SK-N-SH (cell line): ENCODE results near the gene ZNF827.

ENCODE experiments used
- ELF1 ChIP-seq: IDR thresholded peaks from 2 replicates; pipeline ENCODE4 v1.4.0; 2012
- EP300 ChIP-seq, 2 experiments: IDR thresholded peaks; 2 replicates each; pipeline versions ENCODE4 v1.4.0 to v1.6.1; 2012; ENCODE audit warnings: borderline replicate concordance in 1 of 2, low read depth in 1 of 2, low read length in 1 of 2
- GABPA ChIP-seq: IDR thresholded peaks from 2 replicates; pipeline ENCODE4 v1.4.0; 2012; ENCODE audit warnings: low read depth, mild to moderate bottlenecking
- GATA2 ChIP-seq: sonication (generic); formaldehyde crosslinking; IDR thresholded peaks from 2 replicates; pipeline ENCODE4 v1.5.0; 2020; ENCODE audit warnings: mild to moderate bottlenecking, missing genetic modification reagents
- MEF2A ChIP-seq: IDR thresholded peaks from 2 replicates; pipeline ENCODE4 v1.4.0; 2012; ENCODE audit warnings: low read depth, borderline replicate concordance
- NFIC ChIP-seq: IDR thresholded peaks from 2 replicates; pipeline ENCODE4 v1.4.0; 2012; ENCODE audit warnings: borderline replicate concordance
- POLR2AphosphoS5 ChIP-seq: IDR thresholded peaks from 2 replicates; pipeline ENCODE4 v1.6.1; 2012; ENCODE audit warnings: low read depth, low read length
- TF ChIP-seq, protein P1 (sequence below): IDR thresholded peaks from 2 replicates; pipeline ENCODE4 v1.4.0; 2012; ENCODE audit warnings: low read depth, borderline replicate concordance
- TF ChIP-seq, protein P2 (sequence below): fragments of 200-600 bp; sonication (generic); IDR thresholded peaks from 2 replicates; pipeline ENCODE4 v1.6.1; 2017; ENCODE audit warnings: antibody characterized with exemption, mild to moderate bottlenecking, moderate library complexity
- TF ChIP-seq, protein P3 (sequence below): IDR thresholded peaks from 2 replicates; pipeline ENCODE4; 2012

DNA sequence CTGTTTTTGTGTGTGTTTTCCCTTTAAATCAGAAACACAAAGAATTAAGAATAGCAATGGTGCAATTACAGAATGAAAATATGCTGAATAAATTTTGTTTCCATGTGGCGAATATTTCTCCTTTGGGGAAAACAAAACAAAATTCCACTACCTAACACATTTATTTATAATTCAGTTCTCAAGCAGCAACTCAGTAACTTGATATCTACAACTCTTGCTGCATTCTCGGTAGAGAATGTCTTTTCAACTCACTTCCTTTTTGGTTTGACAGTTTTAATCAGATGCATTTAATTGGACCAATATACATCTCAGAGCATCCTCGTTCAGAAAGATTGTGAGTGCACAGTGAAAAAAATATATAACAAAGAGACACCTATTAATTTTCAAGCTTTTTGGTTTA is 30.8 kb downstream of the ZNF827 start:
- TF ChIP-seq, protein P1, sequence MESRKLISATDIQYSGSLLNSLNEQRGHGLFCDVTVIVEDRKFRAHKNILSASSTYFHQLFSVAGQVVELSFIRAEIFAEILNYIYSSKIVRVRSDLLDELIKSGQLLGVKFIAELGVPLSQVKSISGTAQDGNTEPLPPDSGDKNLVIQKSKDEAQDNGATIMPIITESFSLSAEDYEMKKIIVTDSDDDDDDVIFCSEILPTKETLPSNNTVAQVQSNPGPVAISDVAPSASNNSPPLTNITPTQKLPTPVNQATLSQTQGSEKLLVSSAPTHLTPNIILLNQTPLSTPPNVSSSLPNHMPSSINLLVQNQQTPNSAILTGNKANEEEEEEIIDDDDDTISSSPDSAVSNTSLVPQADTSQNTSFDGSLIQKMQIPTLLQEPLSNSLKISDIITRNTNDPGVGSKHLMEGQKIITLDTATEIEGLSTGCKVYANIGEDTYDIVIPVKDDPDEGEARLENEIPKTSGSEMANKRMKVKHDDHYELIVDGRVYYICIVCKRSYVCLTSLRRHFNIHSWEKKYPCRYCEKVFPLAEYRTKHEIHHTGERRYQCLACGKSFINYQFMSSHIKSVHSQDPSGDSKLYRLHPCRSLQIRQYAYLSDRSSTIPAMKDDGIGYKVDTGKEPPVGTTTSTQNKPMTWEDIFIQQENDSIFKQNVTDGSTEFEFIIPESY = no peak
- TF ChIP-seq EP300 (IDR thresholded peaks at IDR 0.05; ENCODE audit: borderline replicate concordance in 1 of 2, low read depth in 1 of 2, low read length in 1 of 2) (no peak), GATA2 (no peak), ELF1 (no peak), MEF2A (no peak), NFIC (no peak), POLR2AphosphoS5 (no peak), GABPA (no peak)
- TF ChIP-seq, protein P2, sequence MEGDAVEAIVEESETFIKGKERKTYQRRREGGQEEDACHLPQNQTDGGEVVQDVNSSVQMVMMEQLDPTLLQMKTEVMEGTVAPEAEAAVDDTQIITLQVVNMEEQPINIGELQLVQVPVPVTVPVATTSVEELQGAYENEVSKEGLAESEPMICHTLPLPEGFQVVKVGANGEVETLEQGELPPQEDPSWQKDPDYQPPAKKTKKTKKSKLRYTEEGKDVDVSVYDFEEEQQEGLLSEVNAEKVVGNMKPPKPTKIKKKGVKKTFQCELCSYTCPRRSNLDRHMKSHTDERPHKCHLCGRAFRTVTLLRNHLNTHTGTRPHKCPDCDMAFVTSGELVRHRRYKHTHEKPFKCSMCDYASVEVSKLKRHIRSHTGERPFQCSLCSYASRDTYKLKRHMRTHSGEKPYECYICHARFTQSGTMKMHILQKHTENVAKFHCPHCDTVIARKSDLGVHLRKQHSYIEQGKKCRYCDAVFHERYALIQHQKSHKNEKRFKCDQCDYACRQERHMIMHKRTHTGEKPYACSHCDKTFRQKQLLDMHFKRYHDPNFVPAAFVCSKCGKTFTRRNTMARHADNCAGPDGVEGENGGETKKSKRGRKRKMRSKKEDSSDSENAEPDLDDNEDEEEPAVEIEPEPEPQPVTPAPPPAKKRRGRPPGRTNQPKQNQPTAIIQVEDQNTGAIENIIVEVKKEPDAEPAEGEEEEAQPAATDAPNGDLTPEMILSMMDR = no peak
- TF ChIP-seq, protein P3, sequence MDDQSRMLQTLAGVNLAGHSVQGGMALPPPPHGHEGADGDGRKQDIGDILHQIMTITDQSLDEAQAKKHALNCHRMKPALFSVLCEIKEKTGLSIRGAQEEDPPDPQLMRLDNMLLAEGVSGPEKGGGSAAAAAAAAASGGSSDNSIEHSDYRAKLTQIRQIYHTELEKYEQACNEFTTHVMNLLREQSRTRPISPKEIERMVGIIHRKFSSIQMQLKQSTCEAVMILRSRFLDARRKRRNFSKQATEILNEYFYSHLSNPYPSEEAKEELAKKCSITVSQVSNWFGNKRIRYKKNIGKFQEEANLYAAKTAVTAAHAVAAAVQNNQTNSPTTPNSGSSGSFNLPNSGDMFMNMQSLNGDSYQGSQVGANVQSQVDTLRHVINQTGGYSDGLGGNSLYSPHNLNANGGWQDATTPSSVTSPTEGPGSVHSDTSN = no peak
